ENCODE measurements around the gene NOS1AP.

Gene NOS1AP

GRCh38 chr1:162360237-162360873 lies 290.9 kb downstream of the NOS1AP start:
- TF ChIP-seq POLR2AphosphoS5 (IDR thresholded peaks at IDR 0.05; ENCODE audit: low read depth, low read length) (no peak), SIN3A (IDR thresholded peaks at IDR 0.05; ENCODE audit: borderline replicate concordance, insufficient read depth, low read length) (no peak), TAF1 (IDR thresholded peaks at IDR 0.05; ENCODE audit: borderline replicate concordance, insufficient read depth, low read length) (no peak), FOXP2 (optimal IDR thresholded peaks at IDR 0.05; ENCODE audit: borderline replicate concordance, extremely low read depth, extremely low read length, insufficient read depth) (no peak)

GRCh38 chr1:162360874-162361260 lies 291.4 kb downstream of the NOS1AP start:
- TF ChIP-seq SIN3A (IDR thresholded peaks at IDR 0.05; ENCODE audit: borderline replicate concordance, insufficient read depth, low read length) (no peak), POLR2AphosphoS5 (IDR thresholded peaks at IDR 0.05; ENCODE audit: low read depth, low read length) (no peak), TAF1 (IDR thresholded peaks at IDR 0.05; ENCODE audit: borderline replicate concordance, insufficient read depth, low read length) (no peak)
- TF ChIP-seq, protein P1, sequence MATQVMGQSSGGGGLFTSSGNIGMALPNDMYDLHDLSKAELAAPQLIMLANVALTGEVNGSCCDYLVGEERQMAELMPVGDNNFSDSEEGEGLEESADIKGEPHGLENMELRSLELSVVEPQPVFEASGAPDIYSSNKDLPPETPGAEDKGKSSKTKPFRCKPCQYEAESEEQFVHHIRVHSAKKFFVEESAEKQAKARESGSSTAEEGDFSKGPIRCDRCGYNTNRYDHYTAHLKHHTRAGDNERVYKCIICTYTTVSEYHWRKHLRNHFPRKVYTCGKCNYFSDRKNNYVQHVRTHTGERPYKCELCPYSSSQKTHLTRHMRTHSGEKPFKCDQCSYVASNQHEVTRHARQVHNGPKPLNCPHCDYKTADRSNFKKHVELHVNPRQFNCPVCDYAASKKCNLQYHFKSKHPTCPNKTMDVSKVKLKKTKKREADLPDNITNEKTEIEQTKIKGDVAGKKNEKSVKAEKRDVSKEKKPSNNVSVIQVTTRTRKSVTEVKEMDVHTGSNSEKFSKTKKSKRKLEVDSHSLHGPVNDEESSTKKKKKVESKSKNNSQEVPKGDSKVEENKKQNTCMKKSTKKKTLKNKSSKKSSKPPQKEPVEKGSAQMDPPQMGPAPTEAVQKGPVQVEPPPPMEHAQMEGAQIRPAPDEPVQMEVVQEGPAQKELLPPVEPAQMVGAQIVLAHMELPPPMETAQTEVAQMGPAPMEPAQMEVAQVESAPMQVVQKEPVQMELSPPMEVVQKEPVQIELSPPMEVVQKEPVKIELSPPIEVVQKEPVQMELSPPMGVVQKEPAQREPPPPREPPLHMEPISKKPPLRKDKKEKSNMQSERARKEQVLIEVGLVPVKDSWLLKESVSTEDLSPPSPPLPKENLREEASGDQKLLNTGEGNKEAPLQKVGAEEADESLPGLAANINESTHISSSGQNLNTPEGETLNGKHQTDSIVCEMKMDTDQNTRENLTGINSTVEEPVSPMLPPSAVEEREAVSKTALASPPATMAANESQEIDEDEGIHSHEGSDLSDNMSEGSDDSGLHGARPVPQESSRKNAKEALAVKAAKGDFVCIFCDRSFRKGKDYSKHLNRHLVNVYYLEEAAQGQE (IDR thresholded peaks at IDR 0.05; ENCODE audit: insufficient read depth in 1 of 2, low read depth in 2 of 2, low read length in 2 of 2) = no peak

DNA sequence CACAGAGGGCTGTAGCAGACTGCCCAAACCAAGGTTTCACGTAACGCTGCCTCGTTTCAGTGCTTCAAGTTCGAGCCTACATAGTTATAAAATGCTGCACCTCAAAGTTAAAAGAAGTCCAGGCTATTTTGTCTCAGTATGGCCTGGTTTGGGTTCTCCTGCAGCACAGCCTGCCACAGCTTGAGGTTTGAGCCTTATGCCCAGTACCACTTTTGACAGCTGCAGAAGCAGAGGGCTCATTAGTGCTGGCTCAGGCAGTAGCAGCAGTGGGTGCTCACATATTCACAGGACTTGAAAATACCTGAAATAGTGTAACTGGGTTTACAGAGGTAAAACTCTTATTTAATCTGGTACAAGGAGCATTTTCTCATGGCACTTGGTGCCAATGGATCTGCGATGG lies 291.9 kb downstream of the NOS1AP start:
- TF ChIP-seq FOXP2 (optimal IDR thresholded peaks at IDR 0.05; ENCODE audit: borderline replicate concordance, extremely low read depth, extremely low read length, insufficient read depth) = no peak
- TF ChIP-seq, protein P1 (IDR thresholded peaks at IDR 0.05; ENCODE audit: insufficient read depth in 1 of 2, low read depth in 2 of 2, low read length in 2 of 2) = no peak
- no peak for TF ChIP-seq POLR2AphosphoS5 (IDR thresholded peaks at IDR 0.05; ENCODE audit: low read depth, low read length)
- no peak for TF ChIP-seq TAF1 (IDR thresholded peaks at IDR 0.05; ENCODE audit: borderline replicate concordance, insufficient read depth, low read length)
- no peak for TF ChIP-seq SIN3A (IDR thresholded peaks at IDR 0.05; ENCODE audit: borderline replicate concordance, insufficient read depth, low read length)

- TF ChIP-seq TAF1 (IDR thresholded peaks at IDR 0.05; ENCODE audit: borderline replicate concordance, insufficient read depth, low read length) (no peak), SIN3A (IDR thresholded peaks at IDR 0.05; ENCODE audit: borderline replicate concordance, insufficient read depth, low read length) (no peak)
Measured at GRCh38 chr1:162363823-162364222, 294.3 kb downstream of the NOS1AP start.

- no peak for TF ChIP-seq FOXP2 (optimal IDR thresholded peaks at IDR 0.05; ENCODE audit: borderline replicate concordance, extremely low read depth, extremely low read length, insufficient read depth)
- TF ChIP-seq, protein P1 (IDR thresholded peaks at IDR 0.05; ENCODE audit: insufficient read depth in 1 of 2, low read depth in 2 of 2, low read length in 2 of 2) = no peak
- TF ChIP-seq TAF1 (IDR thresholded peaks at IDR 0.05; ENCODE audit: borderline replicate concordance, insufficient read depth, low read length) = no peak
- no peak for TF ChIP-seq POLR2AphosphoS5 (IDR thresholded peaks at IDR 0.05; ENCODE audit: low read depth, low read length)
- no peak for TF ChIP-seq SIN3A (IDR thresholded peaks at IDR 0.05; ENCODE audit: borderline replicate concordance, insufficient read depth, low read length)
Measured at GRCh38 chr1:162364498-162364897, 295.0 kb downstream of the NOS1AP start.

DNA sequence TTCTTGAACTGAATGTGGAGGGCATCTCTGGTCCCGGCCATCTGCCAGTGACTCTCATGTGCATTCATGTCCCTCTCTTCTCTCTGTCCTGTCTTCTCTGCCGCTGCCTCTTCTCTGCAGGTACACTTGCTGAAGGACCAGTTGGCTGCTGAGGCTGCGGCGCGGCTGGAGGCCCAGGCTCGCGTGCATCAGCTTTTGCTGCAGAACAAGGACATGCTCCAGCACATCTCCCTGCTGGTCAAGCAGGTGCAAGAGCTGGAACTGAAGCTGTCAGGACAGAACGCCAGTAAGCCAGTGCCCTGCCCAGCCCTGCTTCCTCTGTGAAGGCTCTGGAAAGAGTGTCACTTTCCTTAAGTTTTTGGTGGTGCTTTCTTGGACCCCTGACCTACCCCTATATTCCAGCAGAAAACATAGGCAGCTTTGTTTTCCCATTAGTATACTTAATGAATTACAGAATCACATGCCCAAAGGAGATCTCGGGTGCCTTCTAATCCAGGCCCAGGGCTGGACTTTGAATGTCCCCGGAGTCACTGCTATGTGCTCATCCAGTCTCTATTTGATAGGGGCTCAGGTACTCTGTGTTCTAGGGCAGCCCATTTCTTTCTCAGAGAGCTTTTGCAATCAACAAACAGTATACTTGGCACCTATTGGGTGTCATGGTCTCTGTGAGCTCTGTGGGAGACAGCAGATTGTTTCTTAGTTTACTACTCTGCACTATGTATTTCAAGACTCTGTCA lies 296.0 kb downstream of the NOS1AP start:
- no peak for TF ChIP-seq FOXP2 (optimal IDR thresholded peaks at IDR 0.05; ENCODE audit: borderline replicate concordance, extremely low read depth, extremely low read length, insufficient read depth)
- TF ChIP-seq SIN3A (IDR thresholded peaks at IDR 0.05; ENCODE audit: borderline replicate concordance, insufficient read depth, low read length) = no peak
- TF ChIP-seq TAF1 (IDR thresholded peaks at IDR 0.05; ENCODE audit: borderline replicate concordance, insufficient read depth, low read length) = no peak
- no peak for TF ChIP-seq POLR2AphosphoS5 (IDR thresholded peaks at IDR 0.05; ENCODE audit: low read depth, low read length)
- TF ChIP-seq, protein P1 (IDR thresholded peaks at IDR 0.05; ENCODE audit: insufficient read depth in 1 of 2, low read depth in 2 of 2, low read length in 2 of 2) = no peak

All from PFSK-1 (cell line).